ENCODE measurements around the gene UBE2F. TPM values are rescaled to one million over a fixed set of nuclear protein-coding genes. Genes with fewer than 3 reads are reported as not detected.

The UBE2F gene
- polyA plus RNA-seq, 4 donors, result 40.5 to 50.6 (median 45.8) TPM

GRCh38 chr2:238069021-238069709 is 102.4 kb downstream of the UBE2F start:
- DNase-seq (ENCODE audit: low read depth in 4 of 4, low spot score in 3 of 4), result no peak

GRCh38 chr2:238069877-238070276 is 103.1 kb downstream of the UBE2F start:
- DNase-seq (ENCODE audit: low read depth in 4 of 4, low spot score in 3 of 4), result no peak

GRCh38 chr2:238075397-238075796 is 108.6 kb downstream of the UBE2F start:
- no peak for DNase-seq (ENCODE audit: low read depth in 4 of 4, low spot score in 3 of 4)

GRCh38 chr2:238077292-238077691 is 110.5 kb downstream of the UBE2F start:
- DNase-seq (ENCODE audit: low read depth in 4 of 4, low spot score in 3 of 4), result no peak

- DNase-seq (ENCODE audit: low read depth in 4 of 4, low spot score in 3 of 4), result no peak
Observed at GRCh38 chr2:238079874-238080327, 113.1 kb downstream of the UBE2F start.

- no peak for DNase-seq (ENCODE audit: low read depth in 4 of 4, low spot score in 3 of 4)
Observed at GRCh38 chr2:238080518-238080917, 113.7 kb downstream of the UBE2F start.

- no peak for DNase-seq (ENCODE audit: low read depth in 4 of 4, low spot score in 3 of 4)
Observed at GRCh38 chr2:238081150-238081549, 114.3 kb downstream of the UBE2F start.

GRCh38 chr2:238081561-238081960 is 114.7 kb downstream of the UBE2F start:
- no peak for DNase-seq (ENCODE audit: low read depth in 4 of 4, low spot score in 3 of 4)

- DNase-seq (ENCODE audit: low read depth in 4 of 4, low spot score in 3 of 4), result no peak
Observed at GRCh38 chr2:238082151-238082550, 115.3 kb downstream of the UBE2F start.

GRCh38 chr2:238082827-238083226 is 116.0 kb downstream of the UBE2F start:
- DNase-seq (ENCODE audit: low read depth in 4 of 4, low spot score in 3 of 4), result no peak

- DNase-seq (ENCODE audit: low read depth in 4 of 4, low spot score in 3 of 4), result no peak
Observed at GRCh38 chr2:238083919-238084318, 117.1 kb downstream of the UBE2F start.

- no peak for DNase-seq (ENCODE audit: low read depth in 4 of 4, low spot score in 3 of 4)
Observed at GRCh38 chr2:238084761-238085160, 117.9 kb downstream of the UBE2F start.

- DNase-seq (ENCODE audit: low read depth in 4 of 4, low spot score in 3 of 4), result no peak
Observed at GRCh38 chr2:238085899-238086298, 119.1 kb downstream of the UBE2F start.

GRCh38 chr2:238087211-238087610 is 120.4 kb downstream of the UBE2F start:
- no peak for DNase-seq (ENCODE audit: low read depth in 4 of 4, low spot score in 3 of 4)

GRCh38 chr2:238090887-238091286 is 124.1 kb downstream of the UBE2F start:
- no peak for DNase-seq (ENCODE audit: low read depth in 4 of 4, low spot score in 3 of 4)

GRCh38 chr2:238091436-238092060 is 124.7 kb downstream of the UBE2F start:
- no peak for DNase-seq (ENCODE audit: low read depth in 4 of 4, low spot score in 3 of 4)

Other genes with a start within 250 kb of the UBE2F start
- gene RBM44, start 168.2 kb upstream of the UBE2F start, polyA plus RNA-seq (ENCODE audit: insufficient read length in 4 of 4), result 1 to 10 TPM in 1 of 4 donors, under 1 TPM in 3; 0.32 to 1.6 (median 0.46) TPM
- 1 to 10 TPM; 3.2 to 9.3 (median 6.1) TPM for gene RAMP1, start 107.4 kb upstream of the UBE2F start, polyA plus RNA-seq (ENCODE audit: insufficient read length in 4 of 4)
- gene SCLY, start 94.0 kb downstream of the UBE2F start, polyA plus RNA-seq (ENCODE audit: insufficient read length in 4 of 4), result 10 to 100 TPM in 3 of 4 donors, 1 to 10 TPM in 1; 6.7 to 32.9 (median 28.1) TPM
- 1 to 10 TPM in 3 of 4 donors, under 1 TPM in 1; 0.86 to 2.9 (median 1.7) TPM for gene ESPNL, start 133.3 kb downstream of the UBE2F start, polyA plus RNA-seq (ENCODE audit: insufficient read length in 4 of 4)
- under 1 TPM; 0.10 to 0.50 (median 0.31) TPM for gene KLHL30, start 171.7 kb downstream of the UBE2F start, polyA plus RNA-seq (ENCODE audit: insufficient read length in 4 of 4)
- gene ERFE, start 192.0 kb downstream of the UBE2F start, polyA plus RNA-seq (ENCODE audit: insufficient read length in 4 of 4), result 1 to 10 TPM in 3 of 4 donors, under 1 TPM in 1; 0.70 to 7.7 (median 5.0) TPM
- gene ILKAP, start 236.7 kb downstream of the UBE2F start, polyA plus RNA-seq (ENCODE audit: insufficient read length in 4 of 4), result 10 to 100 TPM; 35.8 to 56.2 (median 41.1) TPM